WTC11 (cell line): ENCODE data around the gene VTI1A.

Experiments
- ATF1 ChIP-seq: sonication (generic); formaldehyde crosslinking; IDR thresholded peaks from 2 replicates; pipeline ENCODE4 v1.8.1; 2023; ENCODE audit warnings: mild to moderate bottlenecking, moderate library complexity, missing genetic modification reagents
- CREB1 ChIP-seq: sonication (generic); formaldehyde crosslinking; IDR thresholded peaks from 2 replicates; pipeline ENCODE4 v1.8.0; 2023; ENCODE audit warnings: mild to moderate bottlenecking, missing genetic modification reagents
- CREM ChIP-seq: sonication (generic); formaldehyde crosslinking; IDR thresholded peaks from 2 replicates; pipeline ENCODE4 v1.8.1; 2022; ENCODE audit warnings: mild to moderate bottlenecking, missing genetic modification reagents, moderate library complexity
- CTCF ChIP-seq: fragments of 200-600 bp; IDR thresholded peaks from 2 replicates; pipeline ENCODE4 v1.8.0; 2022; ENCODE audit warnings: antibody characterized with exemption
- E2F1 ChIP-seq: sonication (generic); formaldehyde crosslinking; IDR thresholded peaks from 2 replicates; pipeline ENCODE4 v1.8.0; 2022; ENCODE audit warnings: mild to moderate bottlenecking, missing genetic modification reagents
- E2F4 ChIP-seq: sonication (generic); formaldehyde crosslinking; IDR thresholded peaks from 2 replicates; pipeline ENCODE4 v1.8.1; 2022; ENCODE audit warnings: low read depth, mild to moderate bottlenecking, moderate library complexity, missing genetic modification reagents, borderline replicate concordance
- FOXJ3 ChIP-seq: sonication (generic); formaldehyde crosslinking; IDR thresholded peaks from 2 replicates; pipeline ENCODE4 v1.9.0; 2021; ENCODE audit warnings: missing genetic modification reagents, mild to moderate bottlenecking, borderline replicate concordance
- IRF1 ChIP-seq: sonication (generic); formaldehyde crosslinking; IDR thresholded peaks from 2 replicates; pipeline ENCODE4 v1.8.0; 2023; ENCODE audit warnings: missing genetic modification reagents
- MAX ChIP-seq: sonication (generic); formaldehyde crosslinking; IDR thresholded peaks from 2 replicates; pipeline ENCODE4 v1.8.0; 2022; ENCODE audit warnings: mild to moderate bottlenecking, missing genetic modification reagents
- SMAD3 ChIP-seq: sonication (generic); formaldehyde crosslinking; IDR thresholded peaks from 2 replicates; pipeline ENCODE4 v1.8.0; 2022; ENCODE audit warnings: missing genetic modification reagents, mild to moderate bottlenecking, borderline replicate concordance
- STAT6 ChIP-seq: sonication (generic); formaldehyde crosslinking; conservative IDR thresholded peaks from 2 replicates; pipeline ENCODE4 v1.8.1; 2023; ENCODE audit warnings: mild to moderate bottlenecking, low read depth, missing genetic modification reagents, moderate library complexity
- USF1 ChIP-seq: sonication (generic); formaldehyde crosslinking; IDR thresholded peaks from 2 replicates; pipeline ENCODE4 v1.8.0; 2022; ENCODE audit warnings: mild to moderate bottlenecking, missing genetic modification reagents
- ZNF512 ChIP-seq: sonication (generic); formaldehyde crosslinking; IDR thresholded peaks from 2 replicates; pipeline ENCODE4 v1.8.1; 2022; ENCODE audit warnings: missing genetic modification reagents, borderline replicate concordance

GRCh38 chr10:112644265-112644645, 197.2 kb downstream of the VTI1A start:
- no peak for TF ChIP-seq CTCF
- TF ChIP-seq FOXJ3 (CRISPR knock-in tag) = no peak
- TF ChIP-seq USF1 (CRISPR knock-in tag) = no peak
- TF ChIP-seq CREM (CRISPR knock-in tag) = no peak
- TF ChIP-seq ZNF512 = no peak
- TF ChIP-seq MAX (CRISPR knock-in tag) = no peak
- TF ChIP-seq CREB1 = no peak
- TF ChIP-seq ATF1 (CRISPR knock-in tag) = no peak
- no peak for TF ChIP-seq E2F4 (CRISPR knock-in tag)
- TF ChIP-seq SMAD3 (CRISPR knock-in tag) = no peak
- TF ChIP-seq E2F1 = no peak
- TF ChIP-seq IRF1 (CRISPR knock-in tag) = no peak
- TF ChIP-seq STAT6 (CRISPR knock-in tag) = no peak
